Suprapubic skin (tissue), 4 donors: ENCODE data around the gene CASK. TPM values are rescaled to one million over a fixed set of nuclear protein-coding genes. Genes with fewer than 3 reads are reported as not detected.

Source experiments
- DNase-seq, 2 donors: peaks; one replicate each; pipeline ENCODE4 v3.0.0-alpha.2; 2019; ENCODE audit warnings: low spot score in 2 of 2
- H3K27ac ChIP-seq: fragments of 200-600 bp; sonication (generic); one replicate; pipeline ENCODE4 v1.5.1; 2019
- H3K27me3 ChIP-seq: fragments of 200-600 bp; sonication (generic); one replicate; pipeline ENCODE4 v1.5.1; 2019
- H3K36me3 ChIP-seq: fragments of 200-600 bp; sonication (generic); one replicate; pipeline ENCODE4 v1.5.1; 2019
- H3K4me1 ChIP-seq: fragments of 200-600 bp; sonication (generic); one replicate; pipeline ENCODE4 v1.5.1; 2019
- H3K4me3 ChIP-seq: fragments of 200-600 bp; sonication (generic); one replicate; pipeline ENCODE4 v1.5.1; 2019; ENCODE audit warnings: mild to moderate bottlenecking
- H3K9me3 ChIP-seq: fragments of 200-600 bp; sonication (generic); one replicate; pipeline ENCODE4 v1.5.1; 2019
- CTCF ChIP-seq, 2 donors: fragments of 200-600 bp in 1 of 2; fragments of 450-650 bp in 1 of 2; sonication (generic) in 1 of 2; IDR thresholded peaks; one replicate each; pipeline ENCODE4 v1.5.1; 2016 to 2019; ENCODE audit warnings: antibody characterized with exemption in 2 of 2, mild to moderate bottlenecking in 1 of 2, moderate library complexity in 1 of 2
- EP300 ChIP-seq: sonication (generic); formaldehyde crosslinking; IDR thresholded peaks from one replicate; pipeline ENCODE4 v1.6.1; 2017; ENCODE audit warnings: antibody characterized with exemption
- POLR2A ChIP-seq, 2 donors: fragments of 450-650 bp; IDR thresholded peaks; one replicate each; pipeline ENCODE4 v1.6.1; 2017; ENCODE audit warnings: antibody characterized with exemption in 2 of 2, mild to moderate bottlenecking in 2 of 2, moderate library complexity in 2 of 2
- POLR2AphosphoS5 ChIP-seq, 3 donors: sonication (generic); formaldehyde crosslinking; IDR thresholded peaks; one replicate each; pipeline ENCODE4 v1.6.1; 2017; ENCODE audit warnings: antibody characterized with exemption in 3 of 3
- WGBS: methylation state at CpG from one replicate; pipeline ENCODE4 v1.1.5; 2018; 5-methylcytosine and 5-hydroxymethylcytosine counted together
- total RNA-seq, 4 donors: library from RNA; depleted of rRNA; stranded (reverse); fragments of >200 nt; gene quantifications; one replicate each; pipeline ENCODE4 v1.1.0, GENCODE V29; 2016

The CASK gene
- total RNA-seq, 4 donors from 2014 or later, result 19.4 to 28.6 (median 25.3) TPM

GRCh38 chrX:41862562-41863184 lies 60.7 kb downstream of the CASK start:
- Histone ChIP-seq H3K4me1 (no peaks in the 10 kb centered on the region), H3K36me3 (no peaks in the 10 kb centered on the region), H3K9me3 (no peaks in the 10 kb centered on the region), H3K27ac (no peak overlapping the region), H3K27me3 (no peaks in the 10 kb centered on the region), H3K4me3 (no peak overlapping the region)
- WGBS, result 67% methylated on average over 4 of the region's 4 CpGs
- DNase-seq, result no peak
- TF ChIP-seq EP300 (no peak), CTCF (IDR thresholded peaks at IDR 0.05) (no peak), POLR2A (IDR thresholded peaks at IDR 0.05) (no peak), POLR2AphosphoS5 (IDR thresholded peaks at IDR 0.05) (no peak)

- H3K36me3 ChIP-seq, result no peaks in the 10 kb centered on the region
- no peak for TF ChIP-seq CTCF (IDR thresholded peaks at IDR 0.05)
- TF ChIP-seq EP300, result no peak
- TF ChIP-seq POLR2AphosphoS5 (IDR thresholded peaks at IDR 0.05), result no peak
- no peak for TF ChIP-seq POLR2A (IDR thresholded peaks at IDR 0.05)
- H3K4me1 ChIP-seq, result no peaks in the 10 kb centered on the region
- no peak overlapping the region for H3K27ac ChIP-seq
- WGBS, result 73% methylated on average over 4 of the region's 4 CpGs
- no peak overlapping the region for H3K4me3 ChIP-seq
- H3K9me3 ChIP-seq, result no peaks in the 10 kb centered on the region
- no peaks in the 10 kb centered on the region for H3K27me3 ChIP-seq
- DNase-seq, result no peak
Measured at GRCh38 chrX:41858161-41858775, 65.1 kb downstream of the CASK start.

- Histone ChIP-seq H3K27ac (no peak overlapping the region), H3K4me1 (no peaks in the 10 kb centered on the region), H3K27me3 (no peaks in the 10 kb centered on the region), H3K9me3 (no peaks in the 10 kb centered on the region), H3K4me3 (no peak overlapping the region), H3K36me3 (no peaks in the 10 kb centered on the region)
- 78% methylated on average over 2 of the region's 2 CpGs for WGBS
- no peak for TF ChIP-seq POLR2A (IDR thresholded peaks at IDR 0.05)
- no peak for TF ChIP-seq EP300
- no peak for TF ChIP-seq POLR2AphosphoS5 (IDR thresholded peaks at IDR 0.05)
- TF ChIP-seq CTCF (IDR thresholded peaks at IDR 0.05), result no peak
- no peak for DNase-seq
Measured at GRCh38 chrX:41857670-41858069, 65.7 kb downstream of the CASK start.

- no peak for DNase-seq
- 78% methylated on average over 2 of the region's 2 CpGs for WGBS
- Histone ChIP-seq H3K9me3 (no peaks in the 10 kb centered on the region), H3K36me3 (peaks cover 6% of the 10 kb centered on the region), H3K27ac (no peak overlapping the region), H3K4me3 (no peak overlapping the region), H3K27me3 (no peaks in the 10 kb centered on the region), H3K4me1 (no peaks in the 10 kb centered on the region)
- TF ChIP-seq POLR2AphosphoS5 (IDR thresholded peaks at IDR 0.05) (no peak), CTCF (IDR thresholded peaks at IDR 0.05) (no peak), POLR2A (IDR thresholded peaks at IDR 0.05) (no peak), EP300 (no peak)
Measured at GRCh38 chrX:41846714-41847113, 76.6 kb downstream of the CASK start.

GRCh38 chrX:41837270-41837944 lies 85.9 kb downstream of the CASK start:
- no peaks in the 10 kb centered on the region for H3K36me3 ChIP-seq
- DNase-seq, result no peak
- no peaks in the 10 kb centered on the region for H3K27me3 ChIP-seq
- 71% methylated on average over 6 of the region's 6 CpGs for WGBS
- no peak overlapping the region for H3K4me3 ChIP-seq
- H3K27ac ChIP-seq, result no peak overlapping the region
- no peak for TF ChIP-seq CTCF (IDR thresholded peaks at IDR 0.05)
- TF ChIP-seq POLR2A (IDR thresholded peaks at IDR 0.05), result no peak
- TF ChIP-seq EP300, result no peak
- TF ChIP-seq POLR2AphosphoS5 (IDR thresholded peaks at IDR 0.05), result no peak
- no peaks in the 10 kb centered on the region for H3K9me3 ChIP-seq
- no peaks in the 10 kb centered on the region for H3K4me1 ChIP-seq
